ENCODE measurements around the gene MRNIP. TPM values are rescaled to one million over a fixed set of nuclear protein-coding genes. Genes with fewer than 3 reads are reported as not detected.
"Not testable (repeated sequence)": the region's sequence is repeated elsewhere in the genome, so short reads cannot be mapped to it uniquely, and the experiment has no call there.

MRNIP gene
- total and polyA plus RNA-seq, 4 donors = 22.9 to 103 (median 35.4) TPM

GRCh38 chr5:179792612-179793467, 65.8 kb downstream of the MRNIP start:
- Histone ChIP-seq H3K9me3 (ENCODE audit: control insufficient read depth, low read length) (no peaks in the 10 kb centered on the region), H3K27ac (ENCODE audit: low read depth in 1 of 2, low read length in 2 of 2) (no peak overlapping the region), H3K4me3 (ENCODE audit: low read length in 2 of 2) (no peak overlapping the region), H3K4me1 (ENCODE audit: control insufficient read depth in 1 of 2, insufficient read depth in 2 of 2, low read length in 2 of 2) (no peaks in the 10 kb centered on the region), H3K36me3 (ENCODE audit: control insufficient read depth in 1 of 2, insufficient read depth in 2 of 2, low read length in 1 of 2) (no peaks in the 10 kb centered on the region), H3K27me3 (ENCODE audit: control insufficient read depth in 1 of 2, insufficient read depth in 2 of 2, low read length in 1 of 2) (no peaks in the 10 kb centered on the region)
- intact Hi-C loops (cut with DNase I) = loop anchor here in 1 of 2 donors (10.0 kb wide), 2 partner anchors 68 to 118 kb away; no protein-coding TSS in a partner anchor
- ATAC-seq (ENCODE audit: low FRiP score) (peak; percentile 5), DNase-seq (peak in 1 of 2 donors; percentile 76)
- WGBS, 2 donors = 88 to 91% methylated on average over 20 to 24 of the region's 24 CpGs

GRCh38 chr5:179791881-179792611, 66.6 kb downstream of the MRNIP start:
- Histone ChIP-seq H3K9me3 (ENCODE audit: control insufficient read depth, low read length) (no peaks in the 10 kb centered on the region), H3K4me3 (ENCODE audit: low read length in 2 of 2) (no peak overlapping the region), H3K27me3 (ENCODE audit: control insufficient read depth in 1 of 2, insufficient read depth in 2 of 2, low read length in 1 of 2) (no peaks in the 10 kb centered on the region), H3K4me1 (ENCODE audit: control insufficient read depth in 1 of 2, insufficient read depth in 2 of 2, low read length in 2 of 2) (no peaks in the 10 kb centered on the region), H3K27ac (ENCODE audit: low read depth in 1 of 2, low read length in 2 of 2) (no peak overlapping the region), H3K36me3 (ENCODE audit: control insufficient read depth in 1 of 2, insufficient read depth in 2 of 2, low read length in 1 of 2) (no peaks in the 10 kb centered on the region)
- intact Hi-C loops (cut with DNase I) = loop anchor here in 1 of 2 donors (10.0 kb wide), 2 partner anchors 67 to 117 kb away; no protein-coding TSS in a partner anchor
- WGBS, 2 donors = 69 to 71% methylated on average over 15 of the region's 15 CpGs
- ATAC-seq (ENCODE audit: low FRiP score) (no peak), DNase-seq (peak in 1 of 2 donors; percentile 65)

GRCh38 chr5:179789278-179789677, 69.3 kb downstream of the MRNIP start:
- 96 to 97% methylated on average over 8 to 9 of the region's 9 CpGs for WGBS, 2 donors
- H3K9me3 ChIP-seq (ENCODE audit: control insufficient read depth, low read length); H3K27me3 ChIP-seq (ENCODE audit: control insufficient read depth in 1 of 2, insufficient read depth in 2 of 2, low read length in 1 of 2); DNase-seq; ATAC-seq (ENCODE audit: low FRiP score); H3K36me3 ChIP-seq (ENCODE audit: control insufficient read depth in 1 of 2, insufficient read depth in 2 of 2, low read length in 1 of 2); H3K4me3 ChIP-seq (ENCODE audit: low read length in 2 of 2); H3K27ac ChIP-seq (ENCODE audit: low read depth in 1 of 2, low read length in 2 of 2); intact Hi-C loops (cut with DNase I); H3K4me1 ChIP-seq (ENCODE audit: control insufficient read depth in 1 of 2, insufficient read depth in 2 of 2, low read length in 2 of 2): not testable (repeated sequence)

- ATAC-seq (ENCODE audit: low FRiP score) (no peak), DNase-seq (no peak)
- Histone ChIP-seq H3K27me3 (ENCODE audit: control insufficient read depth in 1 of 2, insufficient read depth in 2 of 2, low read length in 1 of 2) (no peaks in the 10 kb centered on the region), H3K9me3 (ENCODE audit: control insufficient read depth, low read length) (no peaks in the 10 kb centered on the region), H3K4me3 (ENCODE audit: low read length in 2 of 2) (no peak overlapping the region), H3K4me1 (ENCODE audit: control insufficient read depth in 1 of 2, insufficient read depth in 2 of 2, low read length in 2 of 2) (no peaks in the 10 kb centered on the region), H3K36me3 (ENCODE audit: control insufficient read depth in 1 of 2, insufficient read depth in 2 of 2, low read length in 1 of 2) (no peaks in the 10 kb centered on the region), H3K27ac (ENCODE audit: low read depth in 1 of 2, low read length in 2 of 2) (no peak overlapping the region)
- 62 to 66% methylated on average over 7 of the region's 7 CpGs for WGBS, 2 donors
- intact Hi-C loops (cut with DNase I) = no loop called here
Observed at GRCh38 chr5:179788193-179788854, 70.3 kb downstream of the MRNIP start.

Small RNA genes lying within 50 kb of the gene (microRNA-seq; reads per million reads assigned to microRNA genes)
- 0.99 to 6.0 reads per million in 2 donors for gene MIR1229

Other genes with a start within 250 kb of the MRNIP start
- 100 to 1,000 TPM; 523 to 680 TPM for gene HNRNPH1, start 235.1 kb downstream of the MRNIP start, total RNA-seq
- gene HNRNPH1, start 235.1 kb downstream of the MRNIP start, polyA plus RNA-seq = 100 to 1,000 TPM; 141 to 285 TPM
- gene CBY3, start 177.8 kb downstream of the MRNIP start, total RNA-seq = not detected
- gene CBY3, start 177.8 kb downstream of the MRNIP start, polyA plus RNA-seq = not detected
- 100 to 1,000 TPM; 511 to 514 TPM for gene CANX, start 159.8 kb downstream of the MRNIP start, total RNA-seq
- gene CANX, start 159.8 kb downstream of the MRNIP start, polyA plus RNA-seq = 100 to 1,000 TPM; 143 to 182 TPM
- 10 to 100 TPM; 26.1 to 35.3 TPM for gene MAML1, start 126.0 kb downstream of the MRNIP start, total RNA-seq
- 10 to 100 TPM in 1 of 2 donors, 1 to 10 TPM in 1; 7.0 to 12.1 TPM for gene MAML1, start 126.0 kb downstream of the MRNIP start, polyA plus RNA-seq
- 10 to 100 TPM; 16.1 to 34.7 TPM for gene LTC4S, start 64.8 kb downstream of the MRNIP start, total RNA-seq
- gene LTC4S, start 64.8 kb downstream of the MRNIP start, polyA plus RNA-seq = 1 to 10 TPM; 6.6 to 9.3 TPM
- gene MGAT4B, start 52.0 kb downstream of the MRNIP start, total RNA-seq = 10 to 100 TPM; 56.0 to 78.8 TPM
- 10 to 100 TPM; 74.6 to 77.3 TPM for gene MGAT4B, start 52.0 kb downstream of the MRNIP start, polyA plus RNA-seq
- gene SQSTM1, start 37.9 kb downstream of the MRNIP start, total RNA-seq = 100 to 1,000 TPM; 333 to 404 TPM
- gene SQSTM1, start 37.9 kb downstream of the MRNIP start, polyA plus RNA-seq = 100 to 1,000 TPM; 152 to 358 TPM
- 100 to 1,000 TPM in 1 of 2 donors, 10 to 100 TPM in 1; 90.0 to 120 TPM for gene TBC1D9B, start 49.1 kb upstream of the MRNIP start, total RNA-seq
- gene TBC1D9B, start 49.1 kb upstream of the MRNIP start, polyA plus RNA-seq = 10 to 100 TPM; 32.1 to 60.2 TPM
- gene RNF130, start 212.9 kb upstream of the MRNIP start, total RNA-seq = 10 to 100 TPM; 71.7 to 95.8 TPM
- 10 to 100 TPM; 72.2 to 82.1 TPM for gene RNF130, start 212.9 kb upstream of the MRNIP start, polyA plus RNA-seq